HG02571 (cell line): Measurements from ENCODE around the gene NTM.

Experiments
- ATAC-seq: cut with Tn5 transposase; IDR thresholded peaks from one replicate; pipeline ENCODE4 v1.9.1; 2021; ENCODE audit warnings: mild to moderate bottlenecking, moderate library complexity; ENCODE audit not compliant: unreplicated experiment

NTM gene

GRCh38 chr11:132115454-132115853 is 745.0 kb downstream of the NTM start:
- no peak for ATAC-seq

GRCh38 chr11:132116516-132116915 is 746.1 kb downstream of the NTM start:
- ATAC-seq, result no peak

- no peak for ATAC-seq
Observed at GRCh38 chr11:132118661-132119060, 748.2 kb downstream of the NTM start.

GRCh38 chr11:132119573-132119972 is 749.2 kb downstream of the NTM start:
- no peak for ATAC-seq

GRCh38 chr11:132122735-132123134 is 752.3 kb downstream of the NTM start:
- ATAC-seq, result no peak

- ATAC-seq, result no peak
Observed at GRCh38 chr11:132123449-132123848, 753.0 kb downstream of the NTM start.

- no peak for ATAC-seq
Observed at GRCh38 chr11:132123854-132124835, 753.7 kb downstream of the NTM start.

- no peak for ATAC-seq
Observed at GRCh38 chr11:132125988-132126871, 755.8 kb downstream of the NTM start.

- ATAC-seq, result no peak
Observed at GRCh38 chr11:132126973-132127899, 756.8 kb downstream of the NTM start.

GRCh38 chr11:132127900-132128288 is 757.5 kb downstream of the NTM start:
- no peak for ATAC-seq

GRCh38 chr11:132131047-132131446 is 760.6 kb downstream of the NTM start:
- ATAC-seq, result no peak

- ATAC-seq, result no peak
Observed at GRCh38 chr11:132131961-132132360, 761.5 kb downstream of the NTM start.

GRCh38 chr11:132134322-132134721 is 763.9 kb downstream of the NTM start:
- no peak for ATAC-seq

GRCh38 chr11:132137289-132137980 is 767.0 kb downstream of the NTM start:
- no peak for ATAC-seq

- no peak for ATAC-seq
Observed at GRCh38 chr11:132137981-132138313, 767.5 kb downstream of the NTM start.

GRCh38 chr11:132139181-132139580 is 768.8 kb downstream of the NTM start:
- no peak for ATAC-seq

- ATAC-seq, result no peak
Observed at GRCh38 chr11:132140056-132140455, 769.6 kb downstream of the NTM start.

- ATAC-seq, result no peak
Observed at GRCh38 chr11:132142121-132142520, 771.7 kb downstream of the NTM start.

- no peak for ATAC-seq
Observed at GRCh38 chr11:132142554-132142953, 772.1 kb downstream of the NTM start.

- no peak for ATAC-seq
Observed at GRCh38 chr11:132147464-132147863, 777.0 kb downstream of the NTM start.
